ENCODE data around the gene HAVCR1. TPM values are rescaled to one million over a fixed set of nuclear protein-coding genes. Genes with fewer than 3 reads are reported as not detected.
A peak's percentile ranks its signal among the peaks of the same experiment; 100 is the strongest.
"Not testable (repeated sequence)": the region's sequence is repeated elsewhere in the genome, so short reads cannot be mapped to it uniquely, and the experiment has no call there.

The HAVCR1 gene
- total RNA-seq, 1 experiment from 2014 or later: not detected

DNA sequence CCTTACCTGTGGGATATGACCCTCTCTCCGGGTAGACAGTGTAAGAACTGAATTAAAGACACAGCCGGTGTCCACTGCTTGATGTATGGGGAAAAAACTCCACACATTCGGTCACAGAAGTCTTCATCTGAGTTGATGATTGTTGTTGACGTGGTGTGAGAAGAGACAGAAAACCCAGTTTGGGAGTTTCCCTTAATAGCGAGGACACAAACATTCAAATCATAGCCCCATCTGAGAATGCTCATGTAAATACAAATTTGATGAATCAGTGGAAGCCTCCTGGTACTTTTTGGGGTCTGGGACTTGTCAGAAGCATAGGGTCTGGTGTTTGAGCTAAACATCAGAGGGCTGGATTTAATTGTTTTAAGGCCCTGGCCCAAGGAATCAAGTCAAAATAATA, 11.0 kb downstream of the HAVCR1 start:
- H2AFZ ChIP-seq: no peak overlapping the region
- CTCF ChIA-PET: no interaction called here
- DNase-seq: no peak
- POLR2A ChIA-PET (ENCODE audit: unreplicated experiment): no interaction called here
- intact Hi-C loops (cut with micrococcal nuclease; ENCODE audit: unreplicated experiment): no loop called here
- no peaks in the 10 kb centered on the region for H3F3A ChIP-seq (ENCODE audit: insufficient read depth, low read depth)
- no peak for TF ChIP-seq EZH2 (IDR thresholded peaks at IDR 0.05; ENCODE audit: low read depth)
- TF ChIP-seq, protein P1, sequence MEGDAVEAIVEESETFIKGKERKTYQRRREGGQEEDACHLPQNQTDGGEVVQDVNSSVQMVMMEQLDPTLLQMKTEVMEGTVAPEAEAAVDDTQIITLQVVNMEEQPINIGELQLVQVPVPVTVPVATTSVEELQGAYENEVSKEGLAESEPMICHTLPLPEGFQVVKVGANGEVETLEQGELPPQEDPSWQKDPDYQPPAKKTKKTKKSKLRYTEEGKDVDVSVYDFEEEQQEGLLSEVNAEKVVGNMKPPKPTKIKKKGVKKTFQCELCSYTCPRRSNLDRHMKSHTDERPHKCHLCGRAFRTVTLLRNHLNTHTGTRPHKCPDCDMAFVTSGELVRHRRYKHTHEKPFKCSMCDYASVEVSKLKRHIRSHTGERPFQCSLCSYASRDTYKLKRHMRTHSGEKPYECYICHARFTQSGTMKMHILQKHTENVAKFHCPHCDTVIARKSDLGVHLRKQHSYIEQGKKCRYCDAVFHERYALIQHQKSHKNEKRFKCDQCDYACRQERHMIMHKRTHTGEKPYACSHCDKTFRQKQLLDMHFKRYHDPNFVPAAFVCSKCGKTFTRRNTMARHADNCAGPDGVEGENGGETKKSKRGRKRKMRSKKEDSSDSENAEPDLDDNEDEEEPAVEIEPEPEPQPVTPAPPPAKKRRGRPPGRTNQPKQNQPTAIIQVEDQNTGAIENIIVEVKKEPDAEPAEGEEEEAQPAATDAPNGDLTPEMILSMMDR (conservative IDR thresholded peaks at IDR 0.05): no peak
- no peaks in the 10 kb centered on the region for H3K36me3 ChIP-seq (ENCODE audit: low read depth)
- no peaks in the 10 kb centered on the region for H3K9me3 ChIP-seq (ENCODE audit: insufficient read depth, low read depth)
- H4K20me1 ChIP-seq (ENCODE audit: insufficient read depth): no peaks in the 10 kb centered on the region
- H3K4me3 ChIP-seq: no peak overlapping the region
- H3K27ac ChIP-seq: no peak overlapping the region
- H3K9me2 ChIP-seq (ENCODE audit: insufficient read depth): no peaks in the 10 kb centered on the region
- H3K79me2 ChIP-seq (ENCODE audit: low read depth): no peaks in the 10 kb centered on the region
- no peaks in the 10 kb centered on the region for H3K27me3 ChIP-seq (ENCODE audit: insufficient read depth, low read depth)
- peaks cover 16% of the 10 kb centered on the region for H3K4me1 ChIP-seq (replicated peaks; ENCODE audit: insufficient read depth)
- no TSS peak for BruUV-seq (replicated peaks)
- H3K4me2 ChIP-seq: no peak overlapping the region

DNA sequence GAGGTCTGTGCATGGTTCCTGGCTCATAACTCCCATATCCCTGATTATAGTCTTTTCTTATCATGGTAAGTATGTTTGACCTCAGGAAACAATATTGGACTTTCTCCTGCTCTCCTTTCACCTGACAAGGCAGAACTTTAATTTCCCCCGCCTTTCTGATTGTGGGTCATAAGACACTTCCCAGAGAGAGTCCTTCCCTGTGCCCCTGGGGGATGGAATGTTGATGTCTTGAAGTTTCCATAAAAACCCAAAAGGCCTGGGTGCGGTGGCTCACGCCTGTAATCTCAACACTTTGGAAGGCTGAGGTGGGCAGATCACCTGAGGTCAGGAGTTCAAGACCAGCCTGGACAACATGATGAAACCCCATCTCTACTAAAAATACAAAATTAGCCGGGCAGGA, 11.9 kb downstream of the HAVCR1 start:
- H3F3A ChIP-seq (ENCODE audit: insufficient read depth, low read depth); intact Hi-C loops (cut with micrococcal nuclease; ENCODE audit: unreplicated experiment); H3K27me3 ChIP-seq (ENCODE audit: insufficient read depth, low read depth); H3K79me2 ChIP-seq (ENCODE audit: low read depth); H3K4me2 ChIP-seq; H3K4me3 ChIP-seq; H2AFZ ChIP-seq; H3K27ac ChIP-seq; H3K36me3 ChIP-seq (ENCODE audit: low read depth); BruUV-seq (replicated peaks); H3K9me3 ChIP-seq (ENCODE audit: insufficient read depth, low read depth); CTCF ChIA-PET; H3K9me2 ChIP-seq (ENCODE audit: insufficient read depth); DNase-seq; POLR2A ChIA-PET (ENCODE audit: unreplicated experiment); H4K20me1 ChIP-seq (ENCODE audit: insufficient read depth): not testable (repeated sequence)
- H3K4me1 ChIP-seq (replicated peaks; ENCODE audit: insufficient read depth): peaks cover 16% of the 10 kb centered on the region

DNA sequence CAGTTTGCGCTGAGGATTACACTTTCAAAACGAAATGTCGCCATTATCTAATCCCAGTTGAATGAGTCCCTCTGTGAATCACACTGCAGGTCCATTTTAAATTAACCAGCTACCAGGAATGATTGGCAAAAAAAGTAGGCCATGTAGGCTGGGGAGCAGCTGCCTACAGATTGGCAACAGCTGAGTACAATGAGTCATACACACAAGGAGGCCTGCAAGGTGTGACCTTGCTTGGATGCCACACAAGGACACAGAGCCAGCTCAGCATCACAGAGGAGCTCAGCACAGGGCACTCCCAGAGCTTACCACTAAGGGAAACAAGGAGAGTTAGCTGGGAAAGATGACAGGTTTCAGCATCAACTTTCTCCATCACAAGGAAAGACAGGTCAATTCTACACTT, 12.9 kb downstream of the HAVCR1 start:
- H3K27me3 ChIP-seq (ENCODE audit: insufficient read depth, low read depth): no peaks in the 10 kb centered on the region
- H3K9me2 ChIP-seq (ENCODE audit: insufficient read depth): no peaks in the 10 kb centered on the region
- H4K20me1 ChIP-seq (ENCODE audit: insufficient read depth): no peaks in the 10 kb centered on the region
- peaks cover 16% of the 10 kb centered on the region for H3K4me1 ChIP-seq (replicated peaks; ENCODE audit: insufficient read depth)
- H3K4me2 ChIP-seq: no peak overlapping the region
- TF ChIP-seq, protein P1 (conservative IDR thresholded peaks at IDR 0.05): no peak
- TF ChIP-seq EZH2 (IDR thresholded peaks at IDR 0.05; ENCODE audit: low read depth): no peak
- no peaks in the 10 kb centered on the region for H3K36me3 ChIP-seq (ENCODE audit: low read depth)
- ChIA-PET CTCF (no interaction called here), POLR2A (ENCODE audit: unreplicated experiment) (interaction anchor here (0.5 kb wide), 1 partner anchor 80 kb away, joined by 5 read pairs; no protein-coding TSS in a partner anchor)
- no peaks in the 10 kb centered on the region for H3F3A ChIP-seq (ENCODE audit: insufficient read depth, low read depth)
- no peak overlapping the region for H3K4me3 ChIP-seq
- no peak overlapping the region for H2AFZ ChIP-seq
- intact Hi-C loops (cut with micrococcal nuclease; ENCODE audit: unreplicated experiment): no loop called here
- no peaks in the 10 kb centered on the region for H3K79me2 ChIP-seq (ENCODE audit: low read depth)
- H3K9me3 ChIP-seq (ENCODE audit: insufficient read depth, low read depth): no peaks in the 10 kb centered on the region
- peak in 1 of 2 experiments; percentile 10 for DNase-seq
- no peak overlapping the region for H3K27ac ChIP-seq
- no TSS peak for BruUV-seq (replicated peaks)

DNA sequence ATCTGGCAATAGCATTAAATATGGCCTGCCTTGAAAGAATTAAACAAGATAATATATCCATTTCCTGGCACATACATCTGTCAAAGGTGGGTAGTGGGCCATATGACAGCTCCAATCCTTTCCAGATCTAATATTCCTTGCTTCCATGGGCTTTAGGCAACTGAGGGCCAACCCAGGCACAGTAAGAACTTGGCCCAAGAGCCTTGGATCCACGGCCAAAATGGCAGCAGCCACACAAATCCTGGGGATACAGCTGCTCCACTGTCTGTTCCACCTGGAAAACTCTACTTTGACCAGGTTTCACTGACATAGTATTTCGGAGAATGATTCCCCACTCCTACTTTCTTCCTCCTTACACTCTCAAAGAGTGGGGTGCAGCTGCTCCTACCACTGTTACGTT, 13.3 kb downstream of the HAVCR1 start:
- ChIA-PET POLR2A (ENCODE audit: unreplicated experiment) (interaction anchor here (0.5 kb wide), 1 partner anchor 80 kb away, joined by 5 read pairs; no protein-coding TSS in a partner anchor), CTCF (no interaction called here)
- DNase-seq: no peak
- no peaks in the 10 kb centered on the region for H3K36me3 ChIP-seq (ENCODE audit: low read depth)
- H3K27me3 ChIP-seq (ENCODE audit: insufficient read depth, low read depth): no peaks in the 10 kb centered on the region
- no TSS peak for BruUV-seq (replicated peaks)
- H3F3A ChIP-seq (ENCODE audit: insufficient read depth, low read depth): no peaks in the 10 kb centered on the region
- no peak overlapping the region for H3K27ac ChIP-seq
- no peaks in the 10 kb centered on the region for H3K9me2 ChIP-seq (ENCODE audit: insufficient read depth)
- H3K4me2 ChIP-seq: no peak overlapping the region
- TF ChIP-seq, protein P1 (conservative IDR thresholded peaks at IDR 0.05): no peak
- no peak for TF ChIP-seq EZH2 (IDR thresholded peaks at IDR 0.05; ENCODE audit: low read depth)
- H3K4me1 ChIP-seq (replicated peaks; ENCODE audit: insufficient read depth): peaks cover 16% of the 10 kb centered on the region
- no peaks in the 10 kb centered on the region for H3K79me2 ChIP-seq (ENCODE audit: low read depth)
- intact Hi-C loops (cut with micrococcal nuclease; ENCODE audit: unreplicated experiment): no loop called here
- H2AFZ ChIP-seq: no peak overlapping the region
- H3K4me3 ChIP-seq: no peak overlapping the region
- H3K9me3 ChIP-seq (ENCODE audit: insufficient read depth, low read depth): no peaks in the 10 kb centered on the region
- no peaks in the 10 kb centered on the region for H4K20me1 ChIP-seq (ENCODE audit: insufficient read depth)

Measured in PC-9 (cell line).